HG02571 (cell line): ENCODE measurements around the gene WAC.

ENCODE experiments used
- ATAC-seq: cut with Tn5 transposase; IDR thresholded peaks from one replicate; pipeline ENCODE4 v1.9.1; 2021; ENCODE audit warnings: mild to moderate bottlenecking, moderate library complexity; ENCODE audit not compliant: unreplicated experiment

WAC gene

GRCh38 chr10:28530751-28531150, 2.2 kb upstream of the WAC start:
- no peak for ATAC-seq

GRCh38 chr10:28533186-28533564, 257 bp downstream of the WAC start:
- ATAC-seq, result peak; percentile 3

- peak; percentile 23 for ATAC-seq
Observed at GRCh38 chr10:28533571-28534304, 820 bp downstream of the WAC start.

GRCh38 chr10:28535846-28536245, 2.9 kb downstream of the WAC start:
- no peak for ATAC-seq

- ATAC-seq, result no peak
Observed at GRCh38 chr10:28538595-28538994, 5.7 kb downstream of the WAC start.

- no peak for ATAC-seq
Observed at GRCh38 chr10:28540145-28540544, 7.2 kb downstream of the WAC start.

- ATAC-seq, result no peak
Observed at GRCh38 chr10:28541717-28542365, 8.9 kb downstream of the WAC start.

GRCh38 chr10:28542728-28543127, 9.8 kb downstream of the WAC start:
- ATAC-seq, result no peak

- ATAC-seq, result no peak
Observed at GRCh38 chr10:28544058-28544457, 11.1 kb downstream of the WAC start.

- peak; percentile 61 for ATAC-seq
Observed at GRCh38 chr10:28545967-28546644, 13.2 kb downstream of the WAC start.

GRCh38 chr10:28548781-28549498, 16.0 kb downstream of the WAC start:
- ATAC-seq, result no peak

- ATAC-seq, result no peak
Observed at GRCh38 chr10:28551086-28551485, 18.2 kb downstream of the WAC start.

GRCh38 chr10:28552775-28553174, 19.9 kb downstream of the WAC start:
- no peak for ATAC-seq

GRCh38 chr10:28554009-28554408, 21.1 kb downstream of the WAC start:
- no peak for ATAC-seq

- no peak for ATAC-seq
Observed at GRCh38 chr10:28554952-28555351, 22.0 kb downstream of the WAC start.

- ATAC-seq, result no peak
Observed at GRCh38 chr10:28555358-28555757, 22.4 kb downstream of the WAC start.

GRCh38 chr10:28556142-28556541, 23.2 kb downstream of the WAC start:
- ATAC-seq, result no peak

- ATAC-seq, result no peak
Observed at GRCh38 chr10:28558186-28558585, 25.3 kb downstream of the WAC start.

GRCh38 chr10:28558923-28559508, 26.1 kb downstream of the WAC start:
- ATAC-seq, result no peak

GRCh38 chr10:28559618-28560017, 26.7 kb downstream of the WAC start:
- ATAC-seq, result no peak

GRCh38 chr10:28560617-28561016, 27.7 kb downstream of the WAC start:
- ATAC-seq, result no peak
